IMR-90 (cell line): ENCODE data around the gene SLC6A12. TPM values are rescaled to one million over a fixed set of nuclear protein-coding genes. Genes with fewer than 3 reads are reported as not detected.

ENCODE experiments used
- ATAC-seq: fragments of 200-7000 bp; cut with Tn5 transposase; 2 replicates; pipeline ENCODE4 v1.9.1; 2020; ENCODE audit warnings: low read depth, mild to moderate bottlenecking, moderate library complexity
- BruUV-seq: library from RNA; stranded (reverse); fragments of 400-500 nt; replicated peaks from 2 replicates; lab custom pipeline; 2021; lab: Mats Ljungman, UMichigan
- CTCF ChIA-PET: fragments of 300-600 bp; formaldehyde crosslinking; extraction: SDS; loops from one replicate; lab custom pipeline; 2021; ENCODE audit warnings: antibody characterized with exemption; lab: Yijun Ruan, JAX
- POLR2A ChIA-PET: fragments of 300-600 bp; sonication (Branson Sonifier 250); formaldehyde crosslinking; loops from one replicate; lab custom pipeline; 2022; ENCODE audit warnings: antibody characterized with exemption; ENCODE audit not compliant: unreplicated experiment; lab: Charles Lee
- DNase-seq: peaks from one replicate; pipeline ENCODE4 v3.0.0; 2013
- H2AFZ ChIP-seq: replicated peaks from 2 replicates; pipeline ENCODE3; 2013; ENCODE audit warnings: low read length, mild to moderate bottlenecking; ENCODE audit not compliant: poor library complexity
- H2AK5ac ChIP-seq: 2 replicates; pipeline ENCODE4 v1.6.1; 2013; ENCODE audit warnings: low read depth, low read length, inconsistent platforms
- H2AK9ac ChIP-seq: replicated peaks from 2 replicates; pipeline ENCODE3; 2013; ENCODE audit warnings: mild to moderate bottlenecking, low read depth, low read length, moderate library complexity; ENCODE audit not compliant: poor library complexity
- H2BK120ac ChIP-seq: 2 replicates; pipeline ENCODE4 v1.6.1; 2013; ENCODE audit warnings: low read depth, low read length, inconsistent platforms
- H2BK15ac ChIP-seq: 3 replicates; pipeline ENCODE4 v1.6.1; 2013; ENCODE audit warnings: low read depth, low read length, inconsistent platforms
- H2BK20ac ChIP-seq: 2 replicates; pipeline ENCODE4 v1.6.1; 2013; ENCODE audit warnings: low read depth, mild to moderate bottlenecking, inconsistent platforms, low read length, moderate library complexity
- H2BK5ac ChIP-seq: 2 replicates; pipeline ENCODE4 v1.6.1; 2013; ENCODE audit warnings: mild to moderate bottlenecking, low read depth, low read length, inconsistent platforms; ENCODE audit not compliant: poor library complexity, severe bottlenecking
- H3K14ac ChIP-seq: replicated peaks from 2 replicates; pipeline ENCODE4 v1.6.1; 2013; ENCODE audit warnings: low read depth, low read length, inconsistent platforms
- H3K18ac ChIP-seq: 2 replicates; pipeline ENCODE4 v1.6.1; 2013; ENCODE audit warnings: low read depth, low read length, control low read depth
- H3K23ac ChIP-seq: 2 replicates; pipeline ENCODE4 v1.6.1; 2013; ENCODE audit warnings: low read depth, low read length, inconsistent platforms
- H3K27ac ChIP-seq: 2 replicates; pipeline ENCODE4 v1.5.1; 2013; ENCODE audit warnings: mild to moderate bottlenecking, control low read depth, low read length; ENCODE audit not compliant: insufficient read depth
- H3K27me3 ChIP-seq: 2 replicates; pipeline ENCODE4 v1.6.1; 2013; ENCODE audit warnings: low read length; ENCODE audit not compliant: control insufficient read depth, insufficient read depth
- H3K36me3 ChIP-seq: 2 replicates; pipeline ENCODE4 v1.6.1; 2013; ENCODE audit warnings: low read length, mixed read lengths; ENCODE audit not compliant: control insufficient read depth, insufficient read depth
- H3K4ac ChIP-seq: 2 replicates; pipeline ENCODE4 v1.6.1; 2013; ENCODE audit warnings: low read depth, low read length, inconsistent platforms
- H3K4me1 ChIP-seq: 2 replicates; pipeline ENCODE4 v1.6.1; 2013; ENCODE audit warnings: low read length, mixed read lengths; ENCODE audit not compliant: control insufficient read depth, insufficient read depth
- H3K4me2 ChIP-seq: 2 replicates; pipeline ENCODE4 v1.6.1; 2013; ENCODE audit warnings: low read depth, mild to moderate bottlenecking, control low read depth, low read length, moderate library complexity
- H3K4me3 ChIP-seq: 2 replicates; pipeline ENCODE4 v1.5.1; 2013; ENCODE audit warnings: low read depth, mild to moderate bottlenecking, control low read depth, low read length, moderate library complexity; ENCODE audit not compliant: insufficient read depth
- H3K56ac ChIP-seq: 2 replicates; pipeline ENCODE4 v1.6.1; 2013; ENCODE audit warnings: low read length, inconsistent platforms; ENCODE audit not compliant: insufficient read depth; ENCODE audit errors: extremely low read depth
- H3K79me1 ChIP-seq, 2 experiments: 2 replicates each; pipeline ENCODE4 v1.6.1; 2013; ENCODE audit warnings: low read length in 2 of 2, inconsistent platforms in 1 of 2, low read depth in 1 of 2
- H3K9ac ChIP-seq: 2 replicates; pipeline ENCODE4 v1.6.1; 2013; ENCODE audit warnings: low read depth, low read length, control low read depth
- H3K9me1 ChIP-seq: 2 replicates; pipeline ENCODE4 v1.6.1; 2013; ENCODE audit warnings: low read length, inconsistent platforms; ENCODE audit not compliant: insufficient read depth
- H3K9me3 ChIP-seq: 2 replicates; pipeline ENCODE4 v1.6.1; 2013; ENCODE audit warnings: low read length; ENCODE audit not compliant: control insufficient read depth, insufficient read depth
- H4K20me1 ChIP-seq: 2 replicates; pipeline ENCODE4 v1.6.1; 2013; ENCODE audit warnings: low read length, inconsistent platforms; ENCODE audit not compliant: insufficient read depth
- H4K5ac ChIP-seq: 2 replicates; pipeline ENCODE4 v1.6.1; 2013; ENCODE audit warnings: mild to moderate bottlenecking, low read depth, low read length, control low read depth
- H4K8ac ChIP-seq, 2 experiments: 2 replicates each; pipeline ENCODE4 v1.6.1; 2013; ENCODE audit warnings: low read depth in 2 of 2, low read length in 2 of 2, control low read depth in 1 of 2, inconsistent platforms in 1 of 2
- H4K91ac ChIP-seq: 2 replicates; pipeline ENCODE4 v1.6.1; 2013; ENCODE audit warnings: low read depth, low read length, inconsistent platforms; ENCODE audit not compliant: insufficient read depth
- CTCF ChIP-seq: conservative IDR thresholded peaks from 2 replicates; pipeline ENCODE4 v1.5.1; 2012; ENCODE audit warnings: mild to moderate bottlenecking, low read depth, low read length, improper control_type of control experiment
- FOS ChIP-seq: fragments of 150-350 bp; IDR thresholded peaks from 2 replicates; pipeline ENCODE4 v1.6.1; 2016; ENCODE audit warnings: low read depth, low read length
- MAFK ChIP-seq: IDR thresholded peaks from 2 replicates; pipeline ENCODE4 v1.6.1; 2012; ENCODE audit warnings: low read depth, low read length, improper control_type of control experiment
- RAD21 ChIP-seq: IDR thresholded peaks from 2 replicates; pipeline ENCODE4 v1.6.1; 2012; ENCODE audit warnings: low read length, improper control_type of control experiment
- WGBS, 2 experiments: methylation state at CpG; one replicate each; pipeline versions ENCODE4 v1.1.5 to v1.1.7; 2013; ENCODE audit warnings: missing lambda C conversion rate in 2 of 2; ENCODE audit not compliant: insufficient read length in 1 of 2; ENCODE audit errors: extremely low coverage in 2 of 2; 5-methylcytosine and 5-hydroxymethylcytosine counted together
- dilution Hi-C: fragments of 300-500 bp; cut with HindIII; formaldehyde crosslinking; loops from one replicate; pipeline ENCODE4 v1.14.3; 2018; ENCODE audit warnings: low sequenced_read_pairs; ENCODE audit not compliant: unreplicated experiment
- in situ Hi-C: fragments of 300-500 bp; cut with MboI; formaldehyde crosslinking; loops from 3 replicates; pipeline ENCODE4 v1.14.3; 2019; ENCODE audit warnings: low sequenced_read_pairs, inconsistent platforms, mixed read lengths
- intact Hi-C: fragments of 100-400 bp; cut with micrococcal nuclease; formaldehyde crosslinking; loops from 2 replicates; pipeline ENCODE4 v1.10.0; 2022
- polyA plus RNA-seq, 3 experiments: library from polyadenylated mRNA; depleted of rRNA; stranded (reverse); fragments of >200 nt; gene quantifications; 2 replicates each; pipeline ENCODE4 v1.2.3, GENCODE V29; 2012; ENCODE audit warnings: low replicate concordance in 1 of 3
- total RNA-seq: library from RNA; depleted of rRNA; stranded (reverse); fragments of >200 nt; gene quantifications from 2 replicates; pipeline ENCODE4 v1.2.3, GENCODE V29; 2012

Gene SLC6A12
- total and polyA plus RNA-seq, 2 of the 4 experiments (the other 2 are of a cell fraction): not detected

- no peak overlapping the region for H3K14ac ChIP-seq
- BruUV-seq: no TSS peak
- H2BK20ac ChIP-seq: no peak overlapping the region
- CTCF ChIA-PET: no interaction called here
- peak; percentile 12; the same call in 1 of the 2 replicates for TF ChIP-seq CTCF
- TF ChIP-seq RAD21: peak; percentile 24; the same call in 1 of the 2 replicates
- no peak for TF ChIP-seq MAFK
- no peak for TF ChIP-seq FOS
- no peak for ATAC-seq
- H3K9me1 ChIP-seq: no peaks in the 10 kb centered on the region
- H3K56ac ChIP-seq: no peak overlapping the region
- H3K36me3 ChIP-seq: no peaks in the 10 kb centered on the region
- no peak overlapping the region for H3K23ac ChIP-seq
- H3K4ac ChIP-seq: no peak overlapping the region
- H2BK5ac ChIP-seq: no peak overlapping the region
- H3K27ac ChIP-seq: no peak overlapping the region
- H4K5ac ChIP-seq: no peak overlapping the region
- no peaks in the 10 kb centered on the region for H4K20me1 ChIP-seq
- DNase-seq: no peak
- no peak overlapping the region for H4K91ac ChIP-seq
- H2AFZ ChIP-seq: peak overlapping the region; percentile 78
- peaks cover 4% of the 10 kb centered on the region; the same call in 1 of the 2 replicates for H3K27me3 ChIP-seq
- WGBS, 2 experiments: 71% methylated on average over 8 of the region's 17 CpGs; no CpG with 5 or more reads in 1 of the 2 experiments
- no peak overlapping the region for H2AK5ac ChIP-seq
- peaks cover 8% of the 10 kb centered on the region for H3K4me1 ChIP-seq
- in situ Hi-C loops (no loop called here), dilution Hi-C loops (no loop called here), intact Hi-C loops (no loop called here)
- H3K4me3 ChIP-seq: no peak overlapping the region
- H2AK9ac ChIP-seq: no peak overlapping the region
- H4K8ac ChIP-seq: no peak overlapping the region
- H3K18ac ChIP-seq: no peak overlapping the region
- no peak overlapping the region for H2BK15ac ChIP-seq
- H3K9me3 ChIP-seq: no peaks in the 10 kb centered on the region
- H3K9ac ChIP-seq: no peak overlapping the region
- POLR2A ChIA-PET: no interaction called here
- no peak overlapping the region for H3K4me2 ChIP-seq
- H2BK120ac ChIP-seq: no peak overlapping the region
- H3K79me1 ChIP-seq: no peaks in the 10 kb centered on the region
Observed at GRCh38 chr12:169528-170370, 44.2 kb downstream of the SLC6A12 start.
